Retinal pigment epithelial cell (primary cell): ENCODE results near the gene ZNF888.

Source experiments
- DNase-seq: peaks from one replicate; pipeline ENCODE4 v3.0.0-alpha.2; 2010; ENCODE audit warnings: low read depth
- H3K4me3 ChIP-seq: 2 replicates; pipeline ENCODE4 v1.5.1; 2011; ENCODE audit warnings: mild to moderate bottlenecking, low read length, control low read depth, moderate library complexity
- CTCF ChIP-seq: conservative IDR thresholded peaks from 2 replicates; pipeline ENCODE4 v1.5.1; 2011; ENCODE audit warnings: low read depth, low read length, control low read depth, inconsistent platforms

ZNF888 gene

GRCh38 chr19:52922841-52923777 lies at the start of gene ZNF888:
ZNF888 (minus strand) TSS chr19:52923428; CDS start chr19:52917873, 5,555 bp downstream.
- peak within 1 kb of the TSS; percentile 90 for H3K4me3 ChIP-seq
- DNase-seq: no peak
- no peak for TF ChIP-seq CTCF

GRCh38 chr19:52967772-52968171 lies 44.5 kb upstream of the ZNF888 start:
- TF ChIP-seq CTCF: no peak
- no peak overlapping the region for H3K4me3 ChIP-seq
- no peak for DNase-seq

GRCh38 chr19:52963247-52963618 lies 40.0 kb upstream of the ZNF888 start:
- DNase-seq: no peak
- TF ChIP-seq CTCF: no peak
- H3K4me3 ChIP-seq: peak overlapping the region; percentile 84

GRCh38 chr19:52962394-52963246 lies 39.4 kb upstream of the ZNF888 start, which contains the start of gene ZNF816:
ZNF816 (minus strand) TSS chr19:52962881; CDS start chr19:52956089, 6,792 bp downstream.
- H3K4me3 ChIP-seq: peak within 1 kb of the TSS; percentile 84
- peak; percentile 78 for DNase-seq
- no peak for TF ChIP-seq CTCF

- no peak for TF ChIP-seq CTCF
- H3K4me3 ChIP-seq: peak overlapping the region; percentile 84
- no peak for DNase-seq
These were observed 38.8 kb upstream of the ZNF888 start for GRCh38 chr19:52961981-52962380.

- H3K4me3 ChIP-seq: no peak overlapping the region
- TF ChIP-seq CTCF: no peak
- DNase-seq: no peak
These were observed 36.5 kb upstream of the ZNF888 start for GRCh38 chr19:52959613-52960295.
